ENCODE data around the gene ARMC12. TPM values are rescaled to one million over a fixed set of nuclear protein-coding genes. Genes with fewer than 3 reads are reported as not detected.
A peak's percentile ranks its signal among the peaks of the same experiment; 100 is the strongest.

ARMC12 gene
- total and polyA plus RNA-seq, 8 donors, result 0.45 to 1.7 (median 0.84) TPM

DNA sequence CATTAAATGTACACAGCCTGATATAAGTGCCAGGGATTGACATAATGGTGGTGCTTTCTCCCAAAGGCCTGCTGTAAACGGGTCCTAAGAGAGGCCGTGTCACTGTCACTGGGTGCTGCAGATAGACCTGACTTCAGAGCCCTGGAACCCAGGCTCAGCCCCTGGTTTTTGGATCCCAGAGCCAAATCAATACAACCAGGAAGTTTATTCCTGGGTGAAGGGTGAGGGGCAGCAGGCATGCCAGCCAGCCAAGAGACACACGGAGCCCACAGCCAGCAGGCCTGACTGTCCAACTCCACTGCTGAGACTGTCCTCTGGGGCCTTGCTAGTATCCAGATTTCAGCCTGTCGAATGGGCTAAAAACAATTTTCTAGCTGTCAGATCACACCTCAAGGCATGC is 12.8 kb upstream of the ARMC12 start:
- peak overlapping the region in 1 of 2 donors; percentile 99 for H3K27ac ChIP-seq
- no peak overlapping the region for H3K4me3 ChIP-seq
- TF ChIP-seq CTCF (IDR thresholded peaks at IDR 0.05), result no peak
- peaks cover 52 to 97% of the 10 kb centered on the region in 2 donors for H3K4me1 ChIP-seq
- H3K9me3 ChIP-seq, result no peaks in the 10 kb centered on the region
- ATAC-seq, result no peak
- H3K27me3 ChIP-seq, result no peaks in the 10 kb centered on the region
- no peak for DNase-seq
- no peaks in the 10 kb centered on the region for H3K36me3 ChIP-seq
- intact Hi-C loops (cut with DNase I), result no loop called here

- intact Hi-C loops (cut with DNase I), result no loop called here
- Histone ChIP-seq H3K9me3 (no peaks in the 10 kb centered on the region), H3K36me3 (no peaks in the 10 kb centered on the region), H3K27ac (peak overlapping the region in 1 of 2 donors; percentile 99), H3K4me3 (no peak overlapping the region), H3K4me1 (peaks cover 54 to 97% of the 10 kb centered on the region in 2 donors), H3K27me3 (no peaks in the 10 kb centered on the region)
- TF ChIP-seq CTCF (IDR thresholded peaks at IDR 0.05), result no peak
- DNase-seq (no peak), ATAC-seq (no peak)
Measured at GRCh38 chr6:35724471-35724870, 12.4 kb upstream of the ARMC12 start.

DNA sequence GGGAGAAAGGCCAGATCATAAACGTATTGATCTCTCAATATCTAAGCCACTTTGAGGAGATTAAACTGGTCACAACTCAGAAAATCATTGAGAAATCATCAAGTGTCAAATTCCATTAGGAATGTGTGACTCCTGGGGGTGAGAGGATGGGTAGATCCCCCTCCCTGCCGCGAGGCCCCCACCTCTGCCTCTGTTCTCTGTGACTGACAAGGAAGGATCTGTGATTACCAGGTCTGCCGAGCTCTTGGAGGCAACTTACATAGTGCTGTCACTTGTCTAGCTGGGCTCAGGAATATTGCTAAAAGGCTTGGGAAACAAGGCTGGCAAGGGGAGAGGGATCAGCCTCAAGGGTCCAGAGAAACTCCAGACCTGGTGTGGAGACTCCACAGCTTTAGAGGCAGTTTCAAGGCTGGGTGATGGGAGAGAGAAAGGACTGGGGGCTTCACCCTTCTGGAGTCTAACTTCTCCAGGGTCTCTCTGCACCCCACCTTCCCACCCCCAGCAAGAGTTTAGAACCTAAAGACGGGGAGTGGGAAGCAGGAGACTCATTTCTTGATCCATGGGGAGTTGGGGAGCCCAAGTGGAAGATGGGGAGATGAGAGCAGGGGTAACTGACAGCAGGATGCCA is 11.6 kb upstream of the ARMC12 start:
- ATAC-seq, result no peak
- DNase-seq, result no peak
- Histone ChIP-seq H3K9me3 (no peaks in the 10 kb centered on the region), H3K4me1 (peaks cover 56 to 97% of the 10 kb centered on the region in 2 donors), H3K27me3 (no peaks in the 10 kb centered on the region), H3K27ac (peak overlapping the region; percentile 98 to 99), H3K36me3 (no peaks in the 10 kb centered on the region), H3K4me3 (no peak overlapping the region)
- no peak for TF ChIP-seq CTCF (IDR thresholded peaks at IDR 0.05)
- intact Hi-C loops (cut with DNase I), result loop anchor here in 1 of 2 donors (5.0 kb wide), 1 partner anchor 38 kb away; the partner anchor contains the start of gene FKBP5

GRCh38 chr6:35725721-35726438 is 11.0 kb upstream of the ARMC12 start:
- intact Hi-C loops (cut with DNase I), result loop anchor here in 1 of 2 donors (5.0 kb wide), 1 partner anchor 39 kb away; the partner anchor contains the start of gene FKBP5
- peak overlapping the region in 1 of 2 donors; percentile 16 for H3K4me3 ChIP-seq
- DNase-seq, result peak in 2 of 4 donors; percentile 80 to 85

More at GRCh38 chr6:35725721-35726438, 11.0 kb upstream of the ARMC12 start:
- no peaks in the 10 kb centered on the region for H3K27me3 ChIP-seq
- peaks cover 51 to 97% of the 10 kb centered on the region in 2 donors for H3K4me1 ChIP-seq
- H3K36me3 ChIP-seq, result no peaks in the 10 kb centered on the region
- peak overlapping the region; percentile 98 to 99 for H3K27ac ChIP-seq
- H3K9me3 ChIP-seq, result no peaks in the 10 kb centered on the region
- peak; percentile 40 for ATAC-seq
- TF ChIP-seq CTCF (IDR thresholded peaks at IDR 0.05), result no peak

Data from left lung (tissue), 10 donors.